Kidney epithelial cell (primary cell): ENCODE results near the gene UTS2R. TPM values are rescaled to one million over a fixed set of nuclear protein-coding genes. Genes with fewer than 3 reads are reported as not detected.
A peak's percentile ranks its signal among the peaks of the same experiment; 100 is the strongest.

Experiments used
- DNase-seq: peaks from one replicate; pipeline ENCODE4 v3.0.0-alpha.2; 2010; ENCODE audit warnings: low read depth
- H3K27me3 ChIP-seq: 2 replicates; pipeline ENCODE4 v1.6.0; 2011; ENCODE audit warnings: low read length; ENCODE audit not compliant: control insufficient read depth, insufficient read depth
- H3K36me3 ChIP-seq: 2 replicates; pipeline ENCODE4 v1.5.1; 2011; ENCODE audit warnings: low read length; ENCODE audit not compliant: control insufficient read depth, insufficient read depth
- H3K4me3 ChIP-seq: 2 replicates; pipeline ENCODE4 v1.5.1; 2011; ENCODE audit warnings: low read depth, mild to moderate bottlenecking, control low read depth, low read length
- CTCF ChIP-seq: IDR thresholded peaks from 2 replicates; pipeline ENCODE4 v1.5.1; 2011; ENCODE audit warnings: mild to moderate bottlenecking, moderate library complexity, low read length, control low read depth, inconsistent platforms; ENCODE audit not compliant: insufficient read depth, poor library complexity, severe bottlenecking
- total RNA-seq: library from RNA; depleted of rRNA; stranded (reverse); fragments of >200 nt; gene quantifications from 2 replicates; pipeline ENCODE4 v1.2.3, GENCODE V29; 2015

The UTS2R gene
- total RNA-seq, 1 donor from 2014 or later = not detected

DNA sequence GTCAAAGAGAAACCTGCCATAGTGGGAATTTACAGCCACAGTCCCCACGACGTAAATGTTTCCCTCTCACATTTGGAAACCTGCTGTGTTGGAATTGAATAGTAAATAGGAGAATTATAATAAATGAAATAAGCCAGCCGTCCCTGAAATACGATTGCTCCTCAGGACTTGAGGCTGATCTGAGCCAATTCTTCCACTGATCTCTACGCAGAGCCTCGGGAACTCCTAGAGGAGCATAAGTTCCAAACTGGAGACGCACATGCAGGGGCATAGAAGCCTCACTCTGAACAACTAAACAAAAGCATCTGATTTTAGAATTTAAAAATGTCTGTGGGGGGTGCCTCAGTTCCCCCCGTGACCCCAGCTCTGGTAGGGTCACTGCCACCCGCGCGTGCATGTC lies 22.7 kb upstream of the UTS2R start:
- no peak for DNase-seq
- Histone ChIP-seq H3K27me3 (peaks cover 19% of the 10 kb centered on the region), H3K4me3 (no peak overlapping the region), H3K36me3 (no peaks in the 10 kb centered on the region)
- no peak for TF ChIP-seq CTCF

- no peak for DNase-seq
- H3K36me3 ChIP-seq = no peaks in the 10 kb centered on the region
- no peak overlapping the region for H3K4me3 ChIP-seq
- H3K27me3 ChIP-seq = peaks cover 19% of the 10 kb centered on the region
- no peak for TF ChIP-seq CTCF
These were observed 22.3 kb upstream of the UTS2R start for GRCh38 chr17:82349287-82349701.

DNA sequence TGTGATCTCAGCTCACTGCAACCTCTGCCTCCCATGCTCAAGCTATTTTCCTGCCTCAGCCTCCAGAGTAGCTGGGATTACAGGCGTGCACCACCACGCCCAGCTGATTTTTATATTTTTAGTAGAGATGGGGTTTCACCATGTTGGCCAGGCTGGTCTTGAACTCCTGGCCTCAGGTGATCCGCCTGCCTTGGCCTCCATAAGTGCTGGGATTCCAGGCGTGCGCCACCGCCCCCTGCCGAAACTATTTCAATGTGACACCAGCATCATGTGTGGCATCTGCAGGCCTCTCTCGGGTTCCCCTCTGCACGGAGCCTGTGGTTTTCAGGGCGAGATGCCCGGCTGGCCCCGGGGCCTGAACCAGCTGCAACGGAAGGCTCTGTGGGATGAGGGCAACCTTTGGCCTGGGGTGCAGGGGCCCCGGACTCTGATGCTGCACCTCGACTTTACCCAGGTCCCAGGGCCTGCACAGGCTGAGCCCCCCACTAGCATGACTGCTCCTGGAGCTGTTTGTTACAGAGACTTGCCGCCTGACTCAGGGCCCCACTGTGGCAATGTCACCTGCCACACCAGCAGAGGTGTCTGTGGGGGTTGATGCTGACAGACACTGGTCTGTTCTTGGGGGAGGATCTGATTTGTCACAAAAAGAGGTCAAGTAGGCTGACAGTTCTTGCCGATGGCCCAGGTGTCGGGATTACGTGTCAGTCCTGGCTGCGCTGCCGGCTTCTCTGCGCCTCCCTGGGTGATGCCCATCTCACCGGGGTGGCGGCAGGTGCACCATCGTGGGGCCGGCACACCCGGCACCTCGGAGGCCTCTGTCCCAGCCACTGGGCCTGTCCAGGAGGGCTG lies 21.2 kb upstream of the UTS2R start:
- TF ChIP-seq CTCF = no peak
- no peak for DNase-seq
- peaks cover 19% of the 10 kb centered on the region for H3K27me3 ChIP-seq
- no peak overlapping the region for H3K4me3 ChIP-seq
- H3K36me3 ChIP-seq = no peaks in the 10 kb centered on the region

- Histone ChIP-seq H3K4me3 (no peak overlapping the region), H3K36me3 (no peaks in the 10 kb centered on the region), H3K27me3 (peaks cover 19% of the 10 kb centered on the region)
- TF ChIP-seq CTCF = no peak
- DNase-seq = no peak
These were observed 20.3 kb upstream of the UTS2R start for GRCh38 chr17:82351254-82351712.

GRCh38 chr17:82351713-82352488 lies 19.7 kb upstream of the UTS2R start:
- Histone ChIP-seq H3K36me3 (no peaks in the 10 kb centered on the region), H3K4me3 (no peak overlapping the region), H3K27me3 (peaks cover 19% of the 10 kb centered on the region)
- peak; percentile 92 for TF ChIP-seq CTCF
- peak; percentile 56 for DNase-seq
